ENCODE data around the gene SELENON. TPM values are rescaled to one million over a fixed set of nuclear protein-coding genes. Genes with fewer than 3 reads are reported as not detected.

Gene SELENON
- total and polyA plus RNA-seq, 9 of the 15 experiments (the other 6 are each of a cell fraction or from before 2014, with no cell fraction given), result 0.43 to 26.7 (median 7.0) TPM

DNA sequence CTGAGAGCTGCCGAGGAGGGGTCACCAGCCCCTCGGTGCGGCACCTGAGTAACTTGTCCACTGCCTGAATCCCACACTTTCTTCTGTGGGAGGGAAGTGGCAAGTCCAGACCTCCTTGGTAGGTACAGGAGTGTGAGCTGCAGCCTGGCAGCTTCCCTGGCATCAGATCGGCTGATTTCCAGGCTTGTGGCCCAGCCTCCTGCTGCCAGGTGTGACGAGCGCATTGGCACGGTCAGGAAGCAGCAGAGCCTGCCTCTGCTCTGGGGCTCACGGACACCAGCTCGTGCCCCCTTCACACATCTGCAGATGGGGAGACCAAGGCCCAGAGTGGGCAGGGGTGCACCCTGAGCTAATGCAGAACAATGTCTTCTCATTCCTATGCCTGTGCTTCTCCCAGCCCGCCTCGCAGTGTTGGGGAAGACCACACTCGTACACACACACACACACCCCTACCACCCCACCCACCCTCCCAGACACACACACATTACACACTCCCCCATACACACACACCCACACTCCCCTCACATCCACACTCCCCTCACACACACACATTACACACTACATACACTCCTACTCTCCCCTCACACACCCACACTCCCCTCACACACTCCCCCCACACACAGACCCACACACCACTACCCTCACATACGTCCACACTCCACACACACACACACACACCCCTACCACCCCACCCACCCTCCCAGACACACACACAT lies 33.1 kb upstream of the SELENON start (continued):
- TF ChIP-seq, protein P1, sequence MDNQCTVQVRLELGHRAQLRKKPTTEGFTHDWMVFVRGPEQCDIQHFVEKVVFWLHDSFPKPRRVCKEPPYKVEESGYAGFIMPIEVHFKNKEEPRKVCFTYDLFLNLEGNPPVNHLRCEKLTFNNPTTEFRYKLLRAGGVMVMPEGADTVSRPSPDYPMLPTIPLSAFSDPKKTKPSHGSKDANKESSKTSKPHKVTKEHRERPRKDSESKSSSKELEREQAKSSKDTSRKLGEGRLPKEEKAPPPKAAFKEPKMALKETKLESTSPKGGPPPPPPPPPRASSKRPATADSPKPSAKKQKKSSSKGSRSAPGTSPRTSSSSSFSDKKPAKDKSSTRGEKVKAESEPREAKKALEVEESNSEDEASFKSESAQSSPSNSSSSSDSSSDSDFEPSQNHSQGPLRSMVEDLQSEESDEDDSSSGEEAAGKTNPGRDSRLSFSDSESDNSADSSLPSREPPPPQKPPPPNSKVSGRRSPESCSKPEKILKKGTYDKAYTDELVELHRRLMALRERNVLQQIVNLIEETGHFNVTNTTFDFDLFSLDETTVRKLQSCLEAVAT (IDR thresholded peaks at IDR 0.05), result no peak
- no peak for TF ChIP-seq TBL1XR1 (IDR thresholded peaks at IDR 0.05; ENCODE audit: low read length in 2 of 2)

DNA sequence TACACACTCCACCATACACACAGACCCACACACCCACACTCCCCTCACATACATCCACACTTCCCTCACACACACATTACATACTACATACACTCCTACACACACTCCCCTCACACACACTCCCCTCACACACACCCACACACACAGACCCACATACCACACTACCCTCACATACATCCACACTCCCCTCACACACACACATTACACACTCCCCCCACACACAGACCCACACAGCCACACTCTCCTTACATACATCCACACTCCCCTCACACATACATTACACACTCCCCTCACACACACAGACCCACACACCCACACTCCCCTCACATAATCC lies 32.6 kb upstream of the SELENON start:
- no peak overlapping the region for H3K4me2 ChIP-seq (ENCODE audit: insufficient read depth, low read length)
- BruUV-seq (replicated peaks), result no TSS peak
- H3K4me3 ChIP-seq, result no peak overlapping the region
- ATAC-seq, result no peak
- no peak overlapping the region for H3K27ac ChIP-seq (ENCODE audit: extremely low read depth, low read depth, low read length)
- H3K4me1 ChIP-seq (replicated peaks in 1 of 2; ENCODE audit: control insufficient read depth in 2 of 2, insufficient read depth in 2 of 2, low read length in 2 of 2), result peaks cover 8 to 26% of the 10 kb centered on the region in 2 experiments; a peak in 4 of 5 replicates
- in situ Hi-C loops (cut with MboI) (no loop called here), intact Hi-C loops (cut with micrococcal nuclease) (no loop called here)
- FAIRE-seq, result no peak
- H3K27me3 ChIP-seq (ENCODE audit: control insufficient read depth in 2 of 2, insufficient read depth in 2 of 2, low read length in 2 of 2), result peaks cover 0 to 17% of the 10 kb centered on the region in 2 experiments; a peak in 3 of 5 replicates
- H3K9me1 ChIP-seq (ENCODE audit: control insufficient read depth, insufficient read depth, low read length), result no peaks in the 10 kb centered on the region
- H3K36me3 ChIP-seq (ENCODE audit: control insufficient read depth, insufficient read depth, low read length), result no peaks in the 10 kb centered on the region
- TF ChIP-seq STAT5A (IDR thresholded peaks at IDR 0.05; ENCODE audit: borderline replicate concordance, low read length) (no peak), SRSF1 (IDR thresholded peaks at IDR 0.05; ENCODE audit: low read depth, low read length) (no peak), SMARCE1 (IDR thresholded peaks at IDR 0.05) (no peak), DACH1 (IDR thresholded peaks at IDR 0.05; ENCODE audit: partially characterized antibody) (no peak), RBM14 (IDR thresholded peaks at IDR 0.05; ENCODE audit: borderline replicate concordance, insufficient read depth, low read depth, low read length) (no peak), EP300 (IDR thresholded peaks at IDR 0.05; ENCODE audit: low read length) (no peak)
- TF ChIP-seq, protein P2, sequence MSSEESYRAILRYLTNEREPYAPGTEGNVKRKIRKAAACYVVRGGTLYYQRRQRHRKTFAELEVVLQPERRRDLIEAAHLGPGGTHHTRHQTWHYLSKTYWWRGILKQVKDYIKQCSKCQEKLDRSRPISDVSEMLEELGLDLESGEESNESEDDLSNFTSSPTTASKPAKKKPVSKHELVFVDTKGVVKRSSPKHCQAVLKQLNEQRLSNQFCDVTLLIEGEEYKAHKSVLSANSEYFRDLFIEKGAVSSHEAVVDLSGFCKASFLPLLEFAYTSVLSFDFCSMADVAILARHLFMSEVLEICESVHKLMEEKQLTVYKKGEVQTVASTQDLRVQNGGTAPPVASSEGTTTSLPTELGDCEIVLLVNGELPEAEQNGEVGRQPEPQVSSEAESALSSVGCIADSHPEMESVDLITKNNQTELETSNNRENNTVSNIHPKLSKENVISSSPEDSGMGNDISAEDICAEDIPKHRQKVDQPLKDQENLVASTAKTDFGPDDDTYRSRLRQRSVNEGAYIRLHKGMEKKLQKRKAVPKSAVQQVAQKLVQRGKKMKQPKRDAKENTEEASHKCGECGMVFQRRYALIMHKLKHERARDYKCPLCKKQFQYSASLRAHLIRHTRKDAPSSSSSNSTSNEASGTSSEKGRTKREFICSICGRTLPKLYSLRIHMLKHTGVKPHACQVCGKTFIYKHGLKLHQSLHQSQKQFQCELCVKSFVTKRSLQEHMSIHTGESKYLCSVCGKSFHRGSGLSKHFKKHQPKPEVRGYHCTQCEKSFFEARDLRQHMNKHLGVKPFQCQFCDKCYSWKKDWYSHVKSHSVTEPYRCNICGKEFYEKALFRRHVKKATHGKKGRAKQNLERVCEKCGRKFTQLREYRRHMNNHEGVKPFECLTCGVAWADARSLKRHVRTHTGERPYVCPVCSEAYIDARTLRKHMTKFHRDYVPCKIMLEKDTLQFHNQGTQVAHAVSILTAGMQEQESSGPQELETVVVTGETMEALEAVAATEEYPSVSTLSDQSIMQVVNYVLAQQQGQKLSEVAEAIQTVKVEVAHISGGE (CRISPR knock-in tag; IDR thresholded peaks at IDR 0.05), result no peak
- no peak for DNase-seq (ENCODE audit: extremely low read depth in 1 of 4, low spot score in 3 of 4)
- H3K9me3 ChIP-seq (replicated peaks; ENCODE audit: control insufficient read depth, insufficient read depth, low read depth, low read length), result no peaks in the 10 kb centered on the region; the same call in 1 of the 2 replicates
- H3K9ac ChIP-seq (ENCODE audit: insufficient read depth in 1 of 2, low read depth in 2 of 2, low read length in 2 of 2), result no peak overlapping the region
- ChIA-PET POLR2A (no interaction called here), CTCF (ENCODE audit: low intra/inter-chr PET ratio) (no interaction called here)
- no peaks in the 10 kb centered on the region for H3K79me2 ChIP-seq (ENCODE audit: control insufficient read depth, insufficient read depth, low read length)
- no peak overlapping the region for H2AFZ ChIP-seq (ENCODE audit: low read depth, low read length)
- H4K20me1 ChIP-seq (replicated peaks; ENCODE audit: control insufficient read depth, insufficient read depth, low read length), result 0 out of 2 replicates have a peak, but pooled peaks cover 3% of the 10 kb centered on the region

Data from K562 (cell line).